ENCODE data around the gene F7. TPM values are rescaled to one million over a fixed set of nuclear protein-coding genes. Genes with fewer than 3 reads are reported as not detected.
"Not testable (repeated sequence)": the region's sequence is repeated elsewhere in the genome, so short reads cannot be mapped to it uniquely, and the experiment has no call there.

Gene F7
- total RNA-seq (not detected), polyA plus RNA-seq (not detected)

DNA sequence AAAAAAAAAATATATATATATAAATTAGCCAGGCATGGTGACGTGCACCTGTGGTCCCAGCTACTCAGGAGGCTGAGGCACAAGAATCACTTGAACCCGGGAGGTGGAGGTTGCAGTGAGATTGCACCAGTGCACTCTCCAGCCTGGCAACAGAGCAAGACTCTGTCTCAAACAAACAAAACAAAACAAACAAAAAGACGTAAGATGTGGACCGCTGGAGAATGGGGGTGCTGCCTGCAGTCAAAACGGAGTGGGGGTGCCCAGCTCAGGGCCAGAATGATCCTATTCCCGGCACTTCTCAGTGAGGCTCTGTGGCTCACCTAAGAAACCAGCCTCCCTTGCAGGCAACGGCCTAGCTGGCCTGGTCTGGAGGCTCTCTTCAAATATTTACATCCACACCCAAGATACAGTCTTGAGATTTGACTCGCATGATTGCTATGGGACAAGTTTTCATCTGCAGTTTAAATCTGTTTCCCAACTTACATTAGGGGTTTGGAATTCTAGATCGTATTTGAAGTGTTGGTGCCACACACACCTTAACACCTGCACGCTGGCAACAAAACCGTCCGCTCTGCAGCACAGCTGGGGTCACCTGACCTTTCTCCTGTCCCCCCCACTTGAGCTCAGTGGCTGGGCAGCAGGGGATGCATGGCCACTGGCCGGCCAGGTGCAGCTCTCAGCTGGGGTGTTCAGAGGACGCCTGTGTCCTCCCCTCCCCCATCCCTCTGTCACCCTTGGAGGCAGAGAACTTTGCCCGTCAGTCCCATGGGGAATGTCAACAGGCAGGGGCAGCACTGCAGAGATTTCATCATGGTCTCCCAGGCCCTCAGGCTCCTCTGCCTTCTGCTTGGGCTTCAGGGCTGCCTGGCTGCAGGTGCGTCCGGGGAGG lies at the start of gene F7:
TSS of gene F7 (plus strand) at position 760 of the 889 bp plus-strand sequence. CDS start at position 811, 51 bp downstream.
- DNase-seq (no peak), ATAC-seq (ENCODE audit: low read depth in 2 of 2) (no peak)
- Histone ChIP-seq H3K4me1 (ENCODE audit: control insufficient read depth, insufficient read depth, low read length, poor library complexity, severe bottlenecking) (peaks cover 10% of the 10 kb centered on the region), H3K4me3 (ENCODE audit: low read depth, low read length) (no peak within 1 kb of the TSS), H3K27me3 (ENCODE audit: control insufficient read depth, insufficient read depth, low read length) (no peaks in the 10 kb centered on the region), H3K9me3 (ENCODE audit: control insufficient read depth in 2 of 2, low read length in 2 of 2) (no peaks in the 10 kb centered on the region), H3K36me3 (ENCODE audit: control insufficient read depth, insufficient read depth, low read length) (no peaks in the 10 kb centered on the region), H3K27ac (ENCODE audit: insufficient read depth, low read length, poor library complexity, severe bottlenecking) (no peak within 1 kb of the TSS)
- Mint-ChIP-seq H3K4me1 (peaks cover 0 to 2% (median 0%) of the 10 kb centered on the region in 4 donors), H3K27ac (no peak within 1 kb of the TSS), H3K4me3 (no peak within 1 kb of the TSS), H3K9me3 (peaks cover 0 to 3% (median 0%) of the 10 kb centered on the region in 7 donors), H3K36me3 (no peaks in the 10 kb centered on the region), H3K27me3 (no peaks in the 10 kb centered on the region)

- DNase-seq (no peak), ATAC-seq (ENCODE audit: low read depth in 2 of 2) (no peak)
- Mint-ChIP-seq H3K4me3 (no peak overlapping the region), H3K36me3 (peaks cover 8% of the 10 kb centered on the region), H3K27me3 (no peaks in the 10 kb centered on the region), H3K4me1 (peaks cover 0 to 2% (median 0%) of the 10 kb centered on the region in 4 donors), H3K27ac (no peak overlapping the region), H3K9me3 (no peaks in the 10 kb centered on the region)
- Histone ChIP-seq H3K27ac (ENCODE audit: insufficient read depth, low read length, poor library complexity, severe bottlenecking) (no peak overlapping the region), H3K4me3 (ENCODE audit: low read depth, low read length) (no peak overlapping the region), H3K36me3 (ENCODE audit: control insufficient read depth, insufficient read depth, low read length) (no peaks in the 10 kb centered on the region), H3K4me1 (ENCODE audit: control insufficient read depth, insufficient read depth, low read length, poor library complexity, severe bottlenecking) (no peaks in the 10 kb centered on the region), H3K27me3 (ENCODE audit: control insufficient read depth, insufficient read depth, low read length) (no peaks in the 10 kb centered on the region), H3K9me3 (ENCODE audit: control insufficient read depth in 2 of 2, low read length in 2 of 2) (no peaks in the 10 kb centered on the region)
Measured at GRCh38 chr13:113057084-113057483, 48.5 kb upstream of the F7 start.

GRCh38 chr13:113057559-113057958 lies 48.0 kb upstream of the F7 start:
- H3K36me3 Mint-ChIP-seq; H3K4me1 ChIP-seq (ENCODE audit: control insufficient read depth, insufficient read depth, low read length, poor library complexity, severe bottlenecking); H3K4me3 Mint-ChIP-seq; H3K36me3 ChIP-seq (ENCODE audit: control insufficient read depth, insufficient read depth, low read length); DNase-seq; H3K9me3 ChIP-seq (ENCODE audit: control insufficient read depth in 2 of 2, low read length in 2 of 2); H3K4me1 Mint-ChIP-seq; H3K27ac Mint-ChIP-seq; H3K27me3 ChIP-seq (ENCODE audit: control insufficient read depth, insufficient read depth, low read length); H3K9me3 Mint-ChIP-seq; ATAC-seq (ENCODE audit: low read depth in 2 of 2); H3K4me3 ChIP-seq (ENCODE audit: low read depth, low read length); H3K27ac ChIP-seq (ENCODE audit: insufficient read depth, low read length, poor library complexity, severe bottlenecking); H3K27me3 Mint-ChIP-seq: not testable (repeated sequence)

DNA sequence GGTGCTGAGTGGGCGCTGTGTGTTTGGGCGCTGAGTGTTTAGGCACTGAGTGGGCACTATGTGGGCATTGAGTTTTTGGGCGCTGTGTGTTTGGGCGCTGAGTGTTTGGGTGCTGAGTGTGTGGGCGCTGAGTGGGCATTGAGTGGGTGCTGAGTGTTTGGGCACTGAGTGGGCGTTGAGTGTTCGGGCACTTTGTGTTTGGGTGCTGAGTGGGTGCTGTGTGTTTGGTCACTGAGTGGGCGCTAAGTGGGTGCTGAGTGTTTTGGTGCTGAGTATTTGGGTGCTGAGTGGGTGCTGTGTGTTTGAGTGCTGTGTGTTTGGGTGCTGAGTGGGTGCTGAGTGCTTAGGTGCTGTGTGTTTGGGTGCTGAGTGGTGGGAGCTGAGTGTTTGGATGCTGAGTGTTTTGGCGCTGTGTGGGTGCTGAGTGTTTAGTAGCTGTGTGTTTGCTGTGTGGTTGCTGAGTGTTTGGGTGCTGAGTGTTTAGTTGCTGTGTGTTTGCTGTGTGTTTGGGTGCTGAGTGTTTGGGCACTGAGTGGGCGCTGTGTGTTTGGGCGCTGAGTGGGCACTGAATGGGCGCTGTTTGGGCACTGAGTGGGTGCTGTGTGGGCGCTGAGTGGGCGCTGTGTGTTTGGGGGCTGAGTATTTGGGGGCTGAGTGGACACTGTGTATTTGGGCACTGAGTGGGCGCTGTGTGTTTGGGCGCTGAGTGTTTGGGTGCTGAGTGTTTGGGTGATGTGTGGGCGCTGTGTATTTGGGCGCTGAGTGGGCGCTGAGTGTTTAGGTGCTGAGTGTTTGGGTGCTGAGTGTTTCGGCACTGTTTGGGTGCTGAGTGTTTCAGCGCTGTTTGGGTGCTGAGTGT lies 47.2 kb upstream of the F7 start:
- Mint-ChIP-seq H3K9me3 (no peaks in the 10 kb centered on the region), H3K36me3 (peaks cover 8% of the 10 kb centered on the region), H3K4me3 (no peak overlapping the region), H3K27me3 (no peaks in the 10 kb centered on the region), H3K4me1 (no peaks in the 10 kb centered on the region), H3K27ac (no peak overlapping the region)
- no peak for ATAC-seq (ENCODE audit: low read depth in 2 of 2)
- H3K4me1 ChIP-seq (ENCODE audit: control insufficient read depth, insufficient read depth, low read length, poor library complexity, severe bottlenecking): no peaks in the 10 kb centered on the region
- H3K27ac ChIP-seq (ENCODE audit: insufficient read depth, low read length, poor library complexity, severe bottlenecking): no peak overlapping the region
- no peaks in the 10 kb centered on the region for H3K36me3 ChIP-seq (ENCODE audit: control insufficient read depth, insufficient read depth, low read length)
- DNase-seq: no peak
- H3K9me3 ChIP-seq (ENCODE audit: control insufficient read depth in 2 of 2, low read length in 2 of 2): no peaks in the 10 kb centered on the region
- H3K27me3 ChIP-seq (ENCODE audit: control insufficient read depth, insufficient read depth, low read length): no peaks in the 10 kb centered on the region
- H3K4me3 ChIP-seq (ENCODE audit: low read depth, low read length): no peak overlapping the region

- Histone ChIP-seq H3K4me1 (ENCODE audit: control insufficient read depth, insufficient read depth, low read length, poor library complexity, severe bottlenecking) (no peaks in the 10 kb centered on the region), H3K36me3 (ENCODE audit: control insufficient read depth, insufficient read depth, low read length) (no peaks in the 10 kb centered on the region), H3K27me3 (ENCODE audit: control insufficient read depth, insufficient read depth, low read length) (no peaks in the 10 kb centered on the region), H3K4me3 (ENCODE audit: low read depth, low read length) (no peak overlapping the region), H3K27ac (ENCODE audit: insufficient read depth, low read length, poor library complexity, severe bottlenecking) (no peak overlapping the region), H3K9me3 (ENCODE audit: control insufficient read depth in 2 of 2, low read length in 2 of 2) (no peaks in the 10 kb centered on the region)
- Mint-ChIP-seq H3K4me1 (no peaks in the 10 kb centered on the region), H3K27me3 (no peaks in the 10 kb centered on the region), H3K27ac (no peak overlapping the region), H3K9me3 (no peaks in the 10 kb centered on the region), H3K36me3 (peaks cover 8% of the 10 kb centered on the region), H3K4me3 (no peak overlapping the region)
- DNase-seq (no peak), ATAC-seq (ENCODE audit: low read depth in 2 of 2) (no peak)
Measured at GRCh38 chr13:113058988-113059850, 46.4 kb upstream of the F7 start.

GRCh38 chr13:113059891-113060290 lies 45.7 kb upstream of the F7 start:
- no peaks in the 10 kb centered on the region for H3K4me1 Mint-ChIP-seq

DNA sequence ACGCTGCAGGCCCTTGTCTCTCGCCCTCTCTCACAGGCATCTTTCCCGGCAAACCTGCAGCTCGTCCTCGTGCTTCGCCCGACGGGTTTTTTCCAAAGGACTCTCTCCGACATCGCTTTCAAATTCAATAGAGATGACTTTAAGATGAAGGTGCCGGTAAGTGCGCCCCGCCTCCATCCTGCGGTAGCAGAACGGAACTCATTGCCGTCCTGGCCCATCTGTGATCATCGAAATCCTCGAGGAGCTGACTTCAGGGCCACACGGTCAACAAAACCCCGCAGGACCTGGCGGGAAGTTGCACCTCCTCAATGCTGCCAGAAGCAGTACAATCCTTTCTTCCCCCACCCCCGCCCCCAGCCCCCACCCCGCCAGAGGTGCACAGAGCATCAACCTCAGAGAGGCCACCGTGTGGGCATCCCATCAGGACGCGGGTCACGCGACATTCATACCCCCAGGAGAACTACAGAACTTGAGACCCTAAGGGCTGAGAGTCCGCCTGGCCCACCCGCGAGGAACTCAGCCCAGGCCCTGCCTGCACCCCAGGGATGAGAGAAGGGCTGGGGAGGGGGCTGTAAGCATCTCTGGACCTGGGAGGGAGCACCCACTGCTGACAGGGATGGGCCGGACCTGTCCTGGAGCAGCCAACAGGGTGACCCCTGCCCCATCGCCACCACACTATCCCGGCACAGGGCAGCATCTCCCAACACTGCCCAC lies 44.9 kb upstream of the F7 start:
- H3K4me3 ChIP-seq (ENCODE audit: low read depth, low read length): no peak overlapping the region
- H3K4me1 ChIP-seq (ENCODE audit: control insufficient read depth, insufficient read depth, low read length, poor library complexity, severe bottlenecking): no peaks in the 10 kb centered on the region
- no peaks in the 10 kb centered on the region for H3K9me3 Mint-ChIP-seq
- DNase-seq (no peak), ATAC-seq (ENCODE audit: low read depth in 2 of 2) (no peak)
- H3K36me3 ChIP-seq (ENCODE audit: control insufficient read depth, insufficient read depth, low read length): no peaks in the 10 kb centered on the region
- H3K9me3 ChIP-seq (ENCODE audit: control insufficient read depth in 2 of 2, low read length in 2 of 2): no peaks in the 10 kb centered on the region
- no peak overlapping the region for H3K27ac ChIP-seq (ENCODE audit: insufficient read depth, low read length, poor library complexity, severe bottlenecking)
- peaks cover 8% of the 10 kb centered on the region for H3K36me3 Mint-ChIP-seq
- H3K4me3 Mint-ChIP-seq: no peak overlapping the region
- H3K27me3 ChIP-seq (ENCODE audit: control insufficient read depth, insufficient read depth, low read length): no peaks in the 10 kb centered on the region
- no peak overlapping the region for H3K27ac Mint-ChIP-seq
- H3K4me1 Mint-ChIP-seq: no peaks in the 10 kb centered on the region
- H3K27me3 Mint-ChIP-seq: no peaks in the 10 kb centered on the region

More at GRCh38 chr13:113059891-113060290, 45.7 kb upstream of the F7 start:
- no peak for ATAC-seq (ENCODE audit: low read depth in 2 of 2)
- H3K4me1 ChIP-seq (ENCODE audit: control insufficient read depth, insufficient read depth, low read length, poor library complexity, severe bottlenecking): no peaks in the 10 kb centered on the region
- H3K9me3 ChIP-seq (ENCODE audit: control insufficient read depth in 2 of 2, low read length in 2 of 2): no peaks in the 10 kb centered on the region
- no peak overlapping the region for H3K4me3 ChIP-seq (ENCODE audit: low read depth, low read length)
- no peaks in the 10 kb centered on the region for H3K9me3 Mint-ChIP-seq
- DNase-seq: no peak
- H3K27ac Mint-ChIP-seq: no peak overlapping the region
- H3K27ac ChIP-seq (ENCODE audit: insufficient read depth, low read length, poor library complexity, severe bottlenecking): no peak overlapping the region
- H3K27me3 ChIP-seq (ENCODE audit: control insufficient read depth, insufficient read depth, low read length): no peaks in the 10 kb centered on the region
- H3K4me3 Mint-ChIP-seq: no peak overlapping the region
- peaks cover 8% of the 10 kb centered on the region for H3K36me3 Mint-ChIP-seq
- no peaks in the 10 kb centered on the region for H3K27me3 Mint-ChIP-seq
- H3K36me3 ChIP-seq (ENCODE audit: control insufficient read depth, insufficient read depth, low read length): no peaks in the 10 kb centered on the region
